GM23248 (cell line): ENCODE data around the gene KCTD5.

ENCODE experiments used
- EZH2 ChIP-seq: fragments of 200-600 bp; sonication (generic); IDR thresholded peaks from 2 replicates; pipeline ENCODE4 v1.6.1; 2018; ENCODE audit warnings: antibody characterized with exemption, mild to moderate bottlenecking; ENCODE audit not compliant: insufficient read depth, poor library complexity, severe bottlenecking
- EZH2phosphoT487 ChIP-seq: fragments of 200-600 bp; sonication (generic); IDR thresholded peaks from 2 replicates; pipeline ENCODE4 v1.6.1; 2018; ENCODE audit warnings: antibody characterized with exemption, moderate library complexity, mild to moderate bottlenecking, low read depth; ENCODE audit not compliant: insufficient read depth

DNA sequence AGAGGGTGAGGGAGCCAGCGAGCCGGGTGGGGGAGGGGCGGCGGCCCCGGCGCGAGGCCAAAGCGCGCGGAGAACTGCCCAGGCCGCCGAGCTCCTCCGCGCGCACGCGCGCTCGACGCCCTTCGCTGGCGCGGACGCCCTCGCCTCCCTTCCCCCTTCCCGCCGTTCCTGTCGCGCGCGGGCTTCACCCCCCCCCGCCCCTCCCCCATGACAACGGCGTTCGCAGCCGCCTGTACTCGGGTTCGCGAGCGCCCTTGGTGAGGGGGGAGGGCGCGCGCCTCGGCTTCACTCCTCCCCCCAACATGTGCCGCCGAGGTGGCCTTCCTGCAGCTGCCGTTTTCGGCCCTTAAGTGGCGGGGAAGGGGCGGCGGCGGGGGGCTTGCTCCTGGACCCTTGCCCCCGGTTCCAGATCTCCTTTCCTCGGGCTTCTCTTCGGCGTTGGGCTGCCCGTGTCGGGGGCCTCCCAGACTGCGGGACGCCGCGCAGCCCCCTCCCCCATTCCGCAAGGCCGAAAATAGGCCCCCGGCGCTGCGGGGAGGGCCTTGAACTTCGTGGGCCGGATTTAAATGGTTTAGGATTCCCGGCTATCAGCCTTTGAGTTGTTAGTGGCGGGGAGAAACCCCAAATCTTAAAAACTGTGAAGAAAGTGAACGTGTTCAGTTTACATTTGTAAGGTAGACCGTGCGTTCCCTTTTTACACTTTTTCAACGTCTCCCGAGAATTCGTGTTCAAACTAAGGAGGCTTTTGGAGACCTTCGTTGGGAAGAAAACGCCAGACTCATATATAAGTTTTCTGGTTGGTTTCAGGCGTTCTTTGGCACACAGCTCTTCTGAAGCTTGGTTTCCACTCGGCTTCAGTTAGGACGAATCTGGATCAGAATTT lies 70.8 kb downstream of the KCTD5 start:
- TF ChIP-seq EZH2 = no peak
- no peak for TF ChIP-seq EZH2phosphoT487
